Calu3 (cell line): ENCODE results near the gene TTLL9. TPM values are rescaled to one million over a fixed set of nuclear protein-coding genes. Genes with fewer than 3 reads are reported as not detected.

ENCODE experiments used
- BruUV-seq: library from RNA; stranded (reverse); fragments of 400-500 nt; replicated peaks from 2 replicates; lab custom pipeline; 2021; lab: Mats Ljungman, UMichigan
- CTCF ChIA-PET: fragments of 300-600 bp; sonication (Branson Sonifier 250); formaldehyde crosslinking; loops from one replicate; lab custom pipeline; 2022; ENCODE audit warnings: antibody characterized with exemption; lab: Charles Lee
- DNase-seq: peaks from one replicate; pipeline ENCODE4 v3.0.0; 2022
- H3K27ac Mint-ChIP-seq: one replicate; pipeline ENCODE4 v1.8.0; 2022; ENCODE audit warnings: mixed read lengths; ENCODE audit not compliant: unreplicated experiment
- H3K27me3 Mint-ChIP-seq: one replicate; pipeline ENCODE4 v1.8.0; 2022; ENCODE audit warnings: mixed read lengths; ENCODE audit not compliant: unreplicated experiment
- H3K36me3 Mint-ChIP-seq: one replicate; pipeline ENCODE4 v1.8.0; 2022; ENCODE audit warnings: mild to moderate bottlenecking, moderate library complexity, mixed read lengths; ENCODE audit not compliant: insufficient read depth, unreplicated experiment
- H3K4me1 Mint-ChIP-seq: one replicate; pipeline ENCODE4 v1.8.0; 2022; ENCODE audit warnings: mild to moderate bottlenecking, low read depth, mixed read lengths; ENCODE audit not compliant: unreplicated experiment
- H3K4me3 Mint-ChIP-seq: one replicate; pipeline ENCODE4 v1.8.0; 2022; ENCODE audit warnings: mild to moderate bottlenecking, low read depth, moderate library complexity, mixed read lengths; ENCODE audit not compliant: unreplicated experiment
- H3K9me3 Mint-ChIP-seq: one replicate; pipeline ENCODE4 v1.8.0; 2022; ENCODE audit warnings: low read depth, mixed read lengths; ENCODE audit not compliant: unreplicated experiment
- intact Hi-C: fragments of 100-400 bp; cut with micrococcal nuclease; formaldehyde crosslinking; loops from one replicate; pipeline ENCODE4 v1.10.0; 2022; ENCODE audit not compliant: unreplicated experiment
- total RNA-seq: library from RNA; stranded (reverse); gene quantifications from 2 replicates; pipeline ENCODE4 v1.2.3, GENCODE V29; 2022
- TF ChIP-seq, protein P1 (sequence below): fragments of 200-600 bp; IDR thresholded peaks from one replicate; pipeline ENCODE4 v1.8.0; 2022; ENCODE audit warnings: antibody characterized with exemption; ENCODE audit not compliant: unreplicated experiment

The TTLL9 gene
- total RNA-seq, 1 experiment from 2014 or later: not detected

DNA sequence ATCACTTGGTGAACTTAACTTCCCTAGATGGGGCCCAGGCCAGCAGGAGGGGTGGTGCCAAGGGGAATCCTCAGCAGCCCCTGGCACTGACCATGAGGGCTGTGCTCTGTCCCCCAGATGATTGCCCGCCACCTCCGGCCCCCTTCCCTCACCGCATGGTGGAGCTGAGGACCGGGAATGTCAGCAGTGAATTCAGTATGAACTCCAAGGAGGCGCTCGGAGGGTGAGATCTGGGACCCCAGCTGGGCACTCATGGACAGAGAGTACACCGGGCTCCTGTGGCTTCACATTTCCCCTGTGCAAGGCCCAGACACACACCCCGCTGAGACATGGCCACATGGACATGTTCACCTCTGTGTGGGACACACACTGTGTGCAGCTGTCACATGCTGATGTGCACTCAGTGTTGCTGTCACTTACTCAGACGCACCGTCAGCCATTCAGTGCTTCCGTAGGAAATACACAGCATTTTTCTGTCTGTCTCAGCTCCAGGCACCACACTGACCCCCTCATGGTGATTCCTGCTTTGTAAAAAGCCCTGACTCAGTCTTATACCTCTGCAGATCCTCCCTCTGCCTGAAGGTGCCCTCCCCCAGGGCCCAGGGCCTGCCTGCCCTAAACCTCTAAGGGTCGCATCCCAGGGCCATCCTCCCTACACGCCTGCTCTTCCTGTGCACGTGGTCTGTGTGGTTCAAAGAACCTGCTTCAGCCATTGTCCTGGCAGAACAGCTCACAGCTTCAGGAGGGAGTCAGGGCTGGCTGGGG lies 46.9 kb upstream of the TTLL9 start:
- intact Hi-C loops: loop anchor here (1.0 to 2.0 kb wide), 2 partner anchors 23 to 129 kb away; partner anchors contain the start of gene PDRG1
- no TSS peak for BruUV-seq
- DNase-seq: no peak
- no peaks in the 10 kb centered on the region for H3K9me3 Mint-ChIP-seq
- TF ChIP-seq, protein P1, sequence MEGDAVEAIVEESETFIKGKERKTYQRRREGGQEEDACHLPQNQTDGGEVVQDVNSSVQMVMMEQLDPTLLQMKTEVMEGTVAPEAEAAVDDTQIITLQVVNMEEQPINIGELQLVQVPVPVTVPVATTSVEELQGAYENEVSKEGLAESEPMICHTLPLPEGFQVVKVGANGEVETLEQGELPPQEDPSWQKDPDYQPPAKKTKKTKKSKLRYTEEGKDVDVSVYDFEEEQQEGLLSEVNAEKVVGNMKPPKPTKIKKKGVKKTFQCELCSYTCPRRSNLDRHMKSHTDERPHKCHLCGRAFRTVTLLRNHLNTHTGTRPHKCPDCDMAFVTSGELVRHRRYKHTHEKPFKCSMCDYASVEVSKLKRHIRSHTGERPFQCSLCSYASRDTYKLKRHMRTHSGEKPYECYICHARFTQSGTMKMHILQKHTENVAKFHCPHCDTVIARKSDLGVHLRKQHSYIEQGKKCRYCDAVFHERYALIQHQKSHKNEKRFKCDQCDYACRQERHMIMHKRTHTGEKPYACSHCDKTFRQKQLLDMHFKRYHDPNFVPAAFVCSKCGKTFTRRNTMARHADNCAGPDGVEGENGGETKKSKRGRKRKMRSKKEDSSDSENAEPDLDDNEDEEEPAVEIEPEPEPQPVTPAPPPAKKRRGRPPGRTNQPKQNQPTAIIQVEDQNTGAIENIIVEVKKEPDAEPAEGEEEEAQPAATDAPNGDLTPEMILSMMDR: no peak
- H3K36me3 Mint-ChIP-seq: no peaks in the 10 kb centered on the region
- CTCF ChIA-PET: interaction anchor here (0.6 to 3.5 kb wide), 11 partner anchors 15 to 829 kb away, joined by 3 to 27 read pairs (median 4); partner anchors contain the start of genes FOXS1 and PDRG1
- H3K4me1 Mint-ChIP-seq: no peaks in the 10 kb centered on the region
- no peak overlapping the region for H3K27ac Mint-ChIP-seq
- no peaks in the 10 kb centered on the region for H3K27me3 Mint-ChIP-seq
- H3K4me3 Mint-ChIP-seq: no peak overlapping the region

DNA sequence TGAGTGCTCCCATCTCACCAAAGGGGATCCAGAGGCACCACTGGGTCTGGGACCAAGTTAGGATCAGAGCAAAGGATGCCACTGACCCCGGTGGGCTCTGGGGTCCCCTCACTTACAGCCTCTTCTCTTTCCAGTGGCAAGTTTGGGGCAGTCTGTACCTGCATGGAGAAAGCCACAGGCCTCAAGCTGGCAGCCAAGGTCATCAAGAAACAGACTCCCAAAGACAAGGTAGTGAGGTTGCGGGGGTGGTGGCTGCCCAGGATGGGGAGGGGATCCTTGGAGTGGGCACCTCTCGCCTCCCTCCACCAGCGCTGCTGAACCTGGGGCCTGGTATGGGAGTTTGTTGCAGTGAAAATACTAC lies 46.3 kb upstream of the TTLL9 start:
- Mint-ChIP-seq H3K4me1 (no peaks in the 10 kb centered on the region), H3K27me3 (no peaks in the 10 kb centered on the region), H3K9me3 (no peaks in the 10 kb centered on the region), H3K27ac (no peak overlapping the region), H3K4me3 (no peak overlapping the region), H3K36me3 (no peaks in the 10 kb centered on the region)
- CTCF ChIA-PET: interaction anchor here (0.8 to 3.5 kb wide), 3 partner anchors 23 to 208 kb away, joined by 3 to 27 read pairs (median 6); no protein-coding TSS in a partner anchor
- intact Hi-C loops: no loop called here
- TF ChIP-seq, protein P1: no peak
- DNase-seq: no peak
- BruUV-seq: no TSS peak

DNA sequence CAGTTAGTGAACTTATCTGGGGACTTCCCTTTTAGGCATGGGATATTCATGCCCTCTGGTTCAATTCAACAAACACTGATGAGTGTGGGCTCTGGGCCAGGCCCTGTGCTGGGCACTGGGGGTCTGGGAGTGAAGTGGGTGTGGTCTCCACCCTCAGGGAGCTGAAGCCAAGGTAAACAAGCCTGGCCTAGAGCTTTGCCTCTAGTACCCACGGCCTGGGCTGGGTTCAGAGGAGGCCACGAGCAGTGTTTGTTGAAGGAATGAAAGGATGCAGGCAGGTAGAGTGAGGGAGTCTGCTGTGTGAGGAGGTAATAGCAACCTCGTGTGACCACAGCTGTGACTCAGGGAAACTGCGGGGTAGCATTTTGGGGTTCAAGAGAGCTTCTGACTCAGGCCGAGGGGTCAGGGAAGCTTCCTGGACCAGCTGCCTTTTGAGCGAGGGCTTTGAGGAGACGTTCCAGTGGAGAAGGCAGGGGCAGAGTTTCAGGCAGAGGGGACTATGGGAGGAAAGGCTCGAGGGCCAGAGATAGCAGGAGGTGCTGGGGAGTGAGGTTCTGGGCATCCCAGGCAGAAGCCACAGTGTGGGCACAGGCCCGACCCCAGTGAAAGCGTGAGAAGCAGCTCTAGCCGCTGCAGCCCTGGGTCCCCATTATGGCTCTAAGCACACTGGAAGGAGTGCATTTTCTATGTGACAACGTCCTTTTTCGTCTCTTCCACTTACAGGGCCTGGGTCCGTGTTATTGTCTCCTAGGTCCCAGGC lies 45.7 kb upstream of the TTLL9 start:
- Mint-ChIP-seq H3K27ac (no peak overlapping the region), H3K4me1 (no peaks in the 10 kb centered on the region), H3K4me3 (no peak overlapping the region), H3K36me3 (no peaks in the 10 kb centered on the region), H3K9me3 (no peaks in the 10 kb centered on the region), H3K27me3 (no peaks in the 10 kb centered on the region)
- CTCF ChIA-PET: interaction anchor here (0.8 to 3.5 kb wide), 4 partner anchors 11 to 207 kb away, joined by 3 to 27 read pairs (median 5); no protein-coding TSS in a partner anchor
- TF ChIP-seq, protein P1: no peak
- BruUV-seq: no TSS peak
- DNase-seq: no peak
- intact Hi-C loops: no loop called here

DNA sequence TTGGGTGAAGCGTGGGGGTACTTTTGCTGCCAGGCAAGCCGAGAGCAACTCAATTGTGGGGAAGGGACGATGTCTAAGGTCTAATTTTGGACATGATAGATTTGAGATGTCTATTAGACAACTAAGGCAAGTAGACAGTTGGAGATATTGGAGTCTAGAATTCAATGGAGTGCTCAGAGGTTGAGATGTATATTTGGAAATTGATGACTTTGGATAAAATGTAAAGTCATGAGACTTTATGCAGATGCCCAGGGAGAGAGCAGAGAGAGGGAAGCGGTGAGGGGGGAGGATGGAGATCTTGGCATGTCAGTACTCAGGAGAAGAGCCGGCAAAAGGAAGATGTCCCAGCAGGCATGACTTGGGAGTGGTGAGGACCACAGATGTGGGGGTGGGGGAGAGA lies 44.4 kb upstream of the TTLL9 start:
- TF ChIP-seq, protein P1: no peak
- Mint-ChIP-seq H3K9me3 (no peaks in the 10 kb centered on the region), H3K27ac (no peak overlapping the region), H3K27me3 (no peaks in the 10 kb centered on the region), H3K4me1 (no peaks in the 10 kb centered on the region), H3K36me3 (no peaks in the 10 kb centered on the region), H3K4me3 (no peak overlapping the region)
- CTCF ChIA-PET: interaction anchor here (1.1 kb wide), 1 partner anchor 20 kb away, joined by 3 read pairs; no protein-coding TSS in a partner anchor
- no TSS peak for BruUV-seq
- no peak for DNase-seq
- intact Hi-C loops: no loop called here
